SU-DHL-6 (cell line): ENCODE data around the gene EFEMP1.

ENCODE experiments used
- EZH2phosphoT487 ChIP-seq: fragments of 200-600 bp; sonication (generic), shearing (Covaris generic); conservative IDR thresholded peaks from 2 replicates; pipeline ENCODE4 v1.6.1; 2018; ENCODE audit warnings: mild to moderate bottlenecking, antibody characterized with exemption, low read length, moderate library complexity, mixed read lengths
- TF ChIP-seq, protein P1 (sequence below): fragments of 200-600 bp; sonication (generic); IDR thresholded peaks from one replicate; pipeline ENCODE4 v1.5.1; 2017; ENCODE audit warnings: antibody characterized with exemption, mild to moderate bottlenecking, low read length, moderate library complexity; ENCODE audit not compliant: insufficient read depth, poor library complexity, severe bottlenecking

DNA sequence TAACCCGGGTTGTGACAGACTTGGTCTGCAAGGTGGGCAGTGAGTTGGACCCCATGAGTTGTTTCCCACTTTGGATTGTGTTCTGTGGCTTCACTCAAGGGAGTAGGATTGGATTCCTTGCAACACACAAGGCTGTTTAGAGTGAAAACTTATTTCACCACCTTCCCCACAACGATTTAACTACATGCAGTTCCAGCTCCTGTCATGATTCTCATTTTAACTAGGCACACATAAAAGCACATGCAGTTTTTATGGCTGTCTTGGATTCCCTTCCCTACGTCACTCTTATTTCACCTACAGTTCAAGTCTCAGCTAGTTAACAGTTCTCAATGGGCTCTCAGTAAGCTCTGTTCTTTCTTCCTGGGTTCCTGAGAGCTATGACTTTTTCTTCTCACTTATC is 15.9 kb downstream of the EFEMP1 start:
- TF ChIP-seq, protein P1, sequence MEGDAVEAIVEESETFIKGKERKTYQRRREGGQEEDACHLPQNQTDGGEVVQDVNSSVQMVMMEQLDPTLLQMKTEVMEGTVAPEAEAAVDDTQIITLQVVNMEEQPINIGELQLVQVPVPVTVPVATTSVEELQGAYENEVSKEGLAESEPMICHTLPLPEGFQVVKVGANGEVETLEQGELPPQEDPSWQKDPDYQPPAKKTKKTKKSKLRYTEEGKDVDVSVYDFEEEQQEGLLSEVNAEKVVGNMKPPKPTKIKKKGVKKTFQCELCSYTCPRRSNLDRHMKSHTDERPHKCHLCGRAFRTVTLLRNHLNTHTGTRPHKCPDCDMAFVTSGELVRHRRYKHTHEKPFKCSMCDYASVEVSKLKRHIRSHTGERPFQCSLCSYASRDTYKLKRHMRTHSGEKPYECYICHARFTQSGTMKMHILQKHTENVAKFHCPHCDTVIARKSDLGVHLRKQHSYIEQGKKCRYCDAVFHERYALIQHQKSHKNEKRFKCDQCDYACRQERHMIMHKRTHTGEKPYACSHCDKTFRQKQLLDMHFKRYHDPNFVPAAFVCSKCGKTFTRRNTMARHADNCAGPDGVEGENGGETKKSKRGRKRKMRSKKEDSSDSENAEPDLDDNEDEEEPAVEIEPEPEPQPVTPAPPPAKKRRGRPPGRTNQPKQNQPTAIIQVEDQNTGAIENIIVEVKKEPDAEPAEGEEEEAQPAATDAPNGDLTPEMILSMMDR = no peak
- TF ChIP-seq EZH2phosphoT487 = no peak
